ENCODE data around the gene DNAJC5. TPM values are rescaled to one million over a fixed set of nuclear protein-coding genes. Genes with fewer than 3 reads are reported as not detected.

The DNAJC5 gene
- total and polyA plus RNA-seq, 9 of the 15 experiments (the other 6 are each of a cell fraction or from before 2014, with no cell fraction given): 0.95 to 42.8 (median 23.4) TPM

- TF ChIP-seq GATAD2A (IDR thresholded peaks at IDR 0.05): peak; percentile 86; the same call in 1 of the 2 replicates
- no peak for TF ChIP-seq SMC3 (conservative IDR thresholded peaks at IDR 0.05; ENCODE audit: insufficient read depth, low read depth, low read length)
- TF ChIP-seq ZNF146 (CRISPR knock-in tag; IDR thresholded peaks at IDR 0.05; ENCODE audit: unreplicated experiment): no peak
- TF ChIP-seq, protein P1, sequence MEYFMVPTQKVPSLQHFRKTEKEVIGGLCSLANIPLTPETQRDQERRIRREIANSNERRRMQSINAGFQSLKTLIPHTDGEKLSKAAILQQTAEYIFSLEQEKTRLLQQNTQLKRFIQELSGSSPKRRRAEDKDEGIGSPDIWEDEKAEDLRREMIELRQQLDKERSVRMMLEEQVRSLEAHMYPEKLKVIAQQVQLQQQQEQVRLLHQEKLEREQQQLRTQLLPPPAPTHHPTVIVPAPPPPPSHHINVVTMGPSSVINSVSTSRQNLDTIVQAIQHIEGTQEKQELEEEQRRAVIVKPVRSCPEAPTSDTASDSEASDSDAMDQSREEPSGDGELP (CRISPR knock-in tag; IDR thresholded peaks at IDR 0.05; ENCODE audit: borderline replicate concordance): peak; percentile 59; the same call in 1 of the 2 replicates
- TF ChIP-seq MCM5 (IDR thresholded peaks at IDR 0.05; ENCODE audit: low read depth): no peak
- no peak for TF ChIP-seq GATA2 (CRISPR knock-in tag; IDR thresholded peaks at IDR 0.05)
- TF ChIP-seq ZNF347 (CRISPR knock-in tag; IDR thresholded peaks at IDR 0.05; ENCODE audit: low read depth): no peak
- TF ChIP-seq, protein P2, sequence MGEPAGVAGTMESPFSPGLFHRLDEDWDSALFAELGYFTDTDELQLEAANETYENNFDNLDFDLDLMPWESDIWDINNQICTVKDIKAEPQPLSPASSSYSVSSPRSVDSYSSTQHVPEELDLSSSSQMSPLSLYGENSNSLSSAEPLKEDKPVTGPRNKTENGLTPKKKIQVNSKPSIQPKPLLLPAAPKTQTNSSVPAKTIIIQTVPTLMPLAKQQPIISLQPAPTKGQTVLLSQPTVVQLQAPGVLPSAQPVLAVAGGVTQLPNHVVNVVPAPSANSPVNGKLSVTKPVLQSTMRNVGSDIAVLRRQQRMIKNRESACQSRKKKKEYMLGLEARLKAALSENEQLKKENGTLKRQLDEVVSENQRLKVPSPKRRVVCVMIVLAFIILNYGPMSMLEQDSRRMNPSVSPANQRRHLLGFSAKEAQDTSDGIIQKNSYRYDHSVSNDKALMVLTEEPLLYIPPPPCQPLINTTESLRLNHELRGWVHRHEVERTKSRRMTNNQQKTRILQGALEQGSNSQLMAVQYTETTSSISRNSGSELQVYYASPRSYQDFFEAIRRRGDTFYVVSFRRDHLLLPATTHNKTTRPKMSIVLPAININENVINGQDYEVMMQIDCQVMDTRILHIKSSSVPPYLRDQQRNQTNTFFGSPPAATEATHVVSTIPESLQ (CRISPR knock-in tag; IDR thresholded peaks at IDR 0.05): no peak
- TF ChIP-seq SOX6 (IDR thresholded peaks at IDR 0.05): no peak
- no peak for TF ChIP-seq PHTF2 (CRISPR knock-in tag; IDR thresholded peaks at IDR 0.05)
- TF ChIP-seq, protein P3, sequence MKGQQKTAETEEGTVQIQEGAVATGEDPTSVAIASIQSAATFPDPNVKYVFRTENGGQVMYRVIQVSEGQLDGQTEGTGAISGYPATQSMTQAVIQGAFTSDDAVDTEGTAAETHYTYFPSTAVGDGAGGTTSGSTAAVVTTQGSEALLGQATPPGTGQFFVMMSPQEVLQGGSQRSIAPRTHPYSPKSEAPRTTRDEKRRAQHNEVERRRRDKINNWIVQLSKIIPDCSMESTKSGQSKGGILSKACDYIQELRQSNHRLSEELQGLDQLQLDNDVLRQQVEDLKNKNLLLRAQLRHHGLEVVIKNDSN (CRISPR knock-in tag; IDR thresholded peaks at IDR 0.05): no peak
- no peak for TF ChIP-seq BCL6 (CRISPR knock-in tag; IDR thresholded peaks at IDR 0.05)
- no peak for TF ChIP-seq RBM25 (IDR thresholded peaks at IDR 0.05; ENCODE audit: low read depth, low read length, severe bottlenecking)
- TF ChIP-seq CLOCK (CRISPR knock-in tag; IDR thresholded peaks at IDR 0.05; ENCODE audit: borderline replicate concordance): no peak
- no peak for TF ChIP-seq CBX1 (IDR thresholded peaks at IDR 0.05; ENCODE audit: low read depth)
- TF ChIP-seq BRF1 (IDR thresholded peaks at IDR 0.05; ENCODE audit: borderline replicate concordance, extremely low read depth, insufficient read length): no peak
- TF ChIP-seq BMI1 (IDR thresholded peaks at IDR 0.05; ENCODE audit: low read length): no peak
- peak; percentile 73 for TF ChIP-seq PBX2 (CRISPR knock-in tag; IDR thresholded peaks at IDR 0.05; ENCODE audit: low read depth)
- no peak for TF ChIP-seq PBX2 (tag; conservative IDR thresholded peaks at IDR 0.05; ENCODE audit: low read depth)
Observed at GRCh38 chr20:63894358-63895201, at the start of gene DNAJC5 (continued).
